Osteoblast (primary cell): ENCODE results near the gene KRTAP19-2. TPM values are rescaled to one million over a fixed set of nuclear protein-coding genes. Genes with fewer than 3 reads are reported as not detected.
A peak's percentile ranks its signal among the peaks of the same experiment; 100 is the strongest.

Experiments
- DNase-seq: peaks from one replicate; pipeline ENCODE4 v3.0.0; 2011; ENCODE audit warnings: low spot score, mixed read lengths; ENCODE audit not compliant: insufficient read length; ENCODE audit errors: missing footprints
- H2AFZ ChIP-seq: 2 replicates; pipeline ENCODE4 v1.6.0; 2011; ENCODE audit warnings: mild to moderate bottlenecking, low read length
- H3K27ac ChIP-seq: 2 replicates; pipeline ENCODE4 v1.5.1; 2011; ENCODE audit warnings: mild to moderate bottlenecking, low read depth, low read length, moderate library complexity
- H3K27me3 ChIP-seq: 2 replicates; pipeline ENCODE4 v1.6.0; 2012; ENCODE audit warnings: mild to moderate bottlenecking, control low read depth, inconsistent platforms, low read length, moderate library complexity; ENCODE audit not compliant: insufficient read depth
- H3K36me3 ChIP-seq: 2 replicates; pipeline ENCODE4 v1.5.1; 2011; ENCODE audit warnings: mild to moderate bottlenecking, low read length, control low read depth, moderate library complexity; ENCODE audit not compliant: insufficient read depth
- H3K4me1 ChIP-seq: 2 replicates; pipeline ENCODE4 v1.5.1; 2011; ENCODE audit warnings: mild to moderate bottlenecking, low read length, control low read depth, moderate library complexity; ENCODE audit not compliant: insufficient read depth
- H3K4me2 ChIP-seq: 2 replicates; pipeline ENCODE4 v1.6.0; 2011; ENCODE audit warnings: mild to moderate bottlenecking, low read length; ENCODE audit not compliant: insufficient read depth
- H3K4me3 ChIP-seq: fragments of 200-600 bp; sonication (generic); 3 replicates; pipeline ENCODE4 v1.5.1; 2012; ENCODE audit warnings: mild to moderate bottlenecking, low read length, inconsistent platforms; ENCODE audit not compliant: insufficient read depth
- H3K79me2 ChIP-seq: 2 replicates; pipeline ENCODE4 v1.6.0; 2012; ENCODE audit warnings: mild to moderate bottlenecking, low read length, control low read depth, inconsistent platforms; ENCODE audit not compliant: insufficient read depth
- H3K9me3 ChIP-seq: 2 replicates; pipeline ENCODE4 v1.5.1; 2011; ENCODE audit warnings: low read depth, low read length, control low read depth
- H4K20me1 ChIP-seq: 2 replicates; pipeline ENCODE4 v1.6.0; 2012; ENCODE audit warnings: mild to moderate bottlenecking, low read length, control low read depth; ENCODE audit not compliant: insufficient read depth
- small RNA-seq: library from RNA; depleted of rRNA; stranded (forward); fragments of <200 nt; gene quantifications from one replicate; pipeline ENCODE3, GENCODE V24; 2012
- total RNA-seq: library from RNA; depleted of rRNA; stranded (reverse); fragments of >200 nt; gene quantifications from 2 replicates; pipeline ENCODE4 v1.2.3, GENCODE V29; 2012
- TF ChIP-seq, protein P1 (sequence below): IDR thresholded peaks from 2 replicates; pipeline ENCODE4 v1.5.1; 2011; ENCODE audit warnings: mild to moderate bottlenecking, low read depth, low read length, moderate library complexity; ENCODE audit errors: extremely low read depth

KRTAP19-2 gene
- total RNA-seq, 1 donor, result not detected

- Histone ChIP-seq H3K27ac (no peak overlapping the region), H3K36me3 (no peaks in the 10 kb centered on the region), H3K27me3 (no peaks in the 10 kb centered on the region), H4K20me1 (no peaks in the 10 kb centered on the region), H3K9me3 (no peaks in the 10 kb centered on the region), H3K79me2 (no peaks in the 10 kb centered on the region), H3K4me2 (no peak overlapping the region), H2AFZ (no peak overlapping the region), H3K4me1 (no peaks in the 10 kb centered on the region), H3K4me3 (no peak overlapping the region)
- peak; percentile 13 for DNase-seq
- TF ChIP-seq, protein P1, sequence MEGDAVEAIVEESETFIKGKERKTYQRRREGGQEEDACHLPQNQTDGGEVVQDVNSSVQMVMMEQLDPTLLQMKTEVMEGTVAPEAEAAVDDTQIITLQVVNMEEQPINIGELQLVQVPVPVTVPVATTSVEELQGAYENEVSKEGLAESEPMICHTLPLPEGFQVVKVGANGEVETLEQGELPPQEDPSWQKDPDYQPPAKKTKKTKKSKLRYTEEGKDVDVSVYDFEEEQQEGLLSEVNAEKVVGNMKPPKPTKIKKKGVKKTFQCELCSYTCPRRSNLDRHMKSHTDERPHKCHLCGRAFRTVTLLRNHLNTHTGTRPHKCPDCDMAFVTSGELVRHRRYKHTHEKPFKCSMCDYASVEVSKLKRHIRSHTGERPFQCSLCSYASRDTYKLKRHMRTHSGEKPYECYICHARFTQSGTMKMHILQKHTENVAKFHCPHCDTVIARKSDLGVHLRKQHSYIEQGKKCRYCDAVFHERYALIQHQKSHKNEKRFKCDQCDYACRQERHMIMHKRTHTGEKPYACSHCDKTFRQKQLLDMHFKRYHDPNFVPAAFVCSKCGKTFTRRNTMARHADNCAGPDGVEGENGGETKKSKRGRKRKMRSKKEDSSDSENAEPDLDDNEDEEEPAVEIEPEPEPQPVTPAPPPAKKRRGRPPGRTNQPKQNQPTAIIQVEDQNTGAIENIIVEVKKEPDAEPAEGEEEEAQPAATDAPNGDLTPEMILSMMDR, result no peak
Observed at GRCh38 chr21:30444204-30444603, 43.0 kb downstream of the KRTAP19-2 start.

DNA sequence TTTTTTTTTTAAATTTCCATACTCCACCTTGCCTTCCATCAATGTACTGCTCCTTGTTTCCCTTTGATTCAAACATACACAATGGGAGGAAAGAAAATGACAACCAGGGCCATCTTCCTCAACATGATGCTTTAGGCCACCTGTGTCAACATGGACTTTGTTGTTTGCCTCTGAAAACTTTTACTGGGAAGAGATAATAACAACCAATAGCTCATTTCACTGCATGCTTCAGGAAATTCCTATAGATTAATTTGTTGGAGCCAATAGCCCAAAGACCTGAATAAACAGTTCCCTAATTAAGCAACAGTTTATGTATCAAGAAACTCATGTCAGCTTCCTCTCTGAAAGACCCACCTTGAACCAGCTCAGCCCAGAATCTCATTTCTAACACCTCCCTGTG, 44.0 kb downstream of the KRTAP19-2 start:
- H3K4me1 ChIP-seq, result no peaks in the 10 kb centered on the region
- H3K9me3 ChIP-seq, result no peaks in the 10 kb centered on the region
- H4K20me1 ChIP-seq, result no peaks in the 10 kb centered on the region
- H3K4me3 ChIP-seq, result no peak overlapping the region
- H3K79me2 ChIP-seq, result no peaks in the 10 kb centered on the region
- H2AFZ ChIP-seq, result no peak overlapping the region
- TF ChIP-seq, protein P1, result no peak
- H3K27ac ChIP-seq, result no peak overlapping the region
- H3K4me2 ChIP-seq, result no peak overlapping the region
- no peaks in the 10 kb centered on the region for H3K36me3 ChIP-seq
- H3K27me3 ChIP-seq, result no peaks in the 10 kb centered on the region
- no peak for DNase-seq

DNA sequence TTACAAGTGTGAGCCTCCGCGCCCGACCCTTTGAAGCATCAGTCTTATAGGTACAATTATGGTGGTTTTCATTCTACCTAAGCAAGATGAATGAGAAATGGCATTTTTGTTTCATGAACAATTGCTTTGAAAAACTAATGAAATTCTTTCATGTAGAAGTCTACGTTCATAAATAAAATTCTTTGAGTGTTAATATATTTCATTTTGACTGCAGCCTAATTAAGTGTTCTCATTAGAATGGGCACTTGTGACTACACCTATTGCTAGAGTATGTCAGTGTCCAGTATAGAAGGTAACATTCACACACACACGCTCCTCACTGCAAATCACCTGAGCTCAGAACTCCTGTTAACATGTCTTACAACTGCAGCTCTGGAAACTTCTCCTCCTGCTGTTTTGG, 47.3 kb downstream of the KRTAP19-2 start, which contains the start of gene KRTAP15-1:
Gene KRTAP15-1 (plus strand): TSS at position 301 of the 400 bp plus-strand sequence. CDS start 53 bp downstream, at position 354.
- H3K36me3 ChIP-seq, result no peaks in the 10 kb centered on the region
- no peaks in the 10 kb centered on the region for H4K20me1 ChIP-seq
- TF ChIP-seq, protein P1, result no peak
- H3K4me3 ChIP-seq, result no peak within 1 kb of the TSS
- no peaks in the 10 kb centered on the region for H3K4me1 ChIP-seq
- no peak within 1 kb of the TSS for H3K4me2 ChIP-seq
- H3K9me3 ChIP-seq, result no peaks in the 10 kb centered on the region
- no peaks in the 10 kb centered on the region for H3K27me3 ChIP-seq
- H3K79me2 ChIP-seq, result no peaks in the 10 kb centered on the region
- H3K27ac ChIP-seq, result no peak within 1 kb of the TSS
- H2AFZ ChIP-seq, result no peak within 1 kb of the TSS
- DNase-seq, result no peak

Small RNA genes lying within 50 kb of the gene (small RNA-seq; reads per million reads assigned to genes)
- gene AP000567.1 (not detected), gene KRTAP19-10P (not detected), gene KRTAP19-11P (not detected), gene KRTAP19-9P (not detected)

Other genes starting within 250 kb of the KRTAP19-2 start
- gene KRTAP24-1, start 204.5 kb downstream of the KRTAP19-2 start, total RNA-seq, result not detected in 2 replicates
- not detected in 2 replicates for gene KRTAP25-1, start 197.9 kb downstream of the KRTAP19-2 start, total RNA-seq
- gene KRTAP26-1, start 167.1 kb downstream of the KRTAP19-2 start, total RNA-seq, result not detected in 2 replicates
- not detected in 2 replicates for gene KRTAP27-1, start 149.7 kb downstream of the KRTAP19-2 start, total RNA-seq
- not detected in 2 replicates for gene KRTAP23-1, start 138.8 kb downstream of the KRTAP19-2 start, total RNA-seq
- gene KRTAP13-2, start 115.2 kb downstream of the KRTAP19-2 start, total RNA-seq, result not detected in 2 replicates
- gene KRTAP13-1, start 91.4 kb downstream of the KRTAP19-2 start, total RNA-seq, result not detected in 2 replicates
- not detected in 2 replicates for gene KRTAP13-3, start 61.5 kb downstream of the KRTAP19-2 start, total RNA-seq
- gene KRTAP13-4, start 57.2 kb downstream of the KRTAP19-2 start, total RNA-seq, result not detected in 2 replicates
- not detected in 2 replicates for gene KRTAP15-1, start 47.2 kb downstream of the KRTAP19-2 start, total RNA-seq
- not detected in 2 replicates for gene KRTAP19-1, start 7.1 kb downstream of the KRTAP19-2 start, total RNA-seq
- gene KRTAP19-3, start 4.6 kb upstream of the KRTAP19-2 start, total RNA-seq, result not detected in 2 replicates
- not detected in 2 replicates for gene KRTAP19-4, start 9.7 kb upstream of the KRTAP19-2 start, total RNA-seq
- gene KRTAP19-5, start 14.7 kb upstream of the KRTAP19-2 start, total RNA-seq, result not detected in 2 replicates
- gene KRTAP19-6, start 54.4 kb upstream of the KRTAP19-2 start, total RNA-seq, result not detected in 2 replicates
- gene KRTAP19-7, start 73.9 kb upstream of the KRTAP19-2 start, total RNA-seq, result not detected in 2 replicates
- gene KRTAP22-2, start 103.0 kb upstream of the KRTAP19-2 start, total RNA-seq, result not detected in 2 replicates
- gene KRTAP6-3, start 105.0 kb upstream of the KRTAP19-2 start, total RNA-seq, result not detected in 2 replicates
- gene KRTAP6-2, start 111.5 kb upstream of the KRTAP19-2 start, total RNA-seq, result not detected in 2 replicates
- gene KRTAP22-1, start 113.7 kb upstream of the KRTAP19-2 start, total RNA-seq, result not detected in 2 replicates
- not detected in 2 replicates for gene KRTAP6-1, start 126.5 kb upstream of the KRTAP19-2 start, total RNA-seq
- gene KRTAP20-1, start 129.0 kb upstream of the KRTAP19-2 start, total RNA-seq, result not detected in 2 replicates
- gene KRTAP20-4, start 133.2 kb upstream of the KRTAP19-2 start, total RNA-seq, result not detected in 2 replicates
- gene KRTAP20-2, start 147.8 kb upstream of the KRTAP19-2 start, total RNA-seq, result not detected in 2 replicates
- not detected in 2 replicates for gene KRTAP20-3, start 155.4 kb upstream of the KRTAP19-2 start, total RNA-seq
- not detected in 2 replicates for gene KRTAP21-3, start 231.3 kb upstream of the KRTAP19-2 start, total RNA-seq